SU-DHL-6 (cell line): ENCODE results near the gene ARL17A.
"Not testable (repeated sequence)": the region's sequence is repeated elsewhere in the genome, so short reads cannot be mapped to it uniquely, and the experiment has no call there.

ENCODE experiments used
- EZH2phosphoT487 ChIP-seq: fragments of 200-600 bp; sonication (generic), shearing (Covaris generic); conservative IDR thresholded peaks from 2 replicates; pipeline ENCODE4 v1.6.1; 2018; ENCODE audit warnings: mild to moderate bottlenecking, antibody characterized with exemption, low read length, moderate library complexity, mixed read lengths
- TF ChIP-seq, protein P1 (sequence below): fragments of 200-600 bp; sonication (generic); IDR thresholded peaks from one replicate; pipeline ENCODE4 v1.5.1; 2017; ENCODE audit warnings: antibody characterized with exemption, mild to moderate bottlenecking, low read length, moderate library complexity; ENCODE audit not compliant: insufficient read depth, poor library complexity, severe bottlenecking

DNA sequence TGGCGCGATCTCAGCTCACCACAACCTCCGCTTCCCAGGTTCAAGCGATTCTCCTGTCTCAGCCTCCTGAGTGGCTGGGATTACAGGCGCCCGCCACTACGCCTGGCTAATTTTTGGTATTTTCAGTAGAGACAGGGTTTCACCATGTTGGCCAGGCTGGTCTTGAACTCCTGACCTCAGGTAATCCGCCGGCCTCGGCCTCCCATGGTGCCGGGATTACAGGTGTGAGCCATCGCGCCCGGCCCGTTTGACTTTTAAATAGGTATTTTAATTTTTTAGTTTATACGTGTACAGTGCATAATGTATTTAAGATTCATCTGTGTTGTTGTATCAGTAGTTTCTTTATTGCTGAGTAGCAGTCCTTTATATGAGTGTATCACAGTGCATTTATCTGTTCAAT, 87.5 kb downstream of the ARL17A start:
- TF ChIP-seq, protein P1, sequence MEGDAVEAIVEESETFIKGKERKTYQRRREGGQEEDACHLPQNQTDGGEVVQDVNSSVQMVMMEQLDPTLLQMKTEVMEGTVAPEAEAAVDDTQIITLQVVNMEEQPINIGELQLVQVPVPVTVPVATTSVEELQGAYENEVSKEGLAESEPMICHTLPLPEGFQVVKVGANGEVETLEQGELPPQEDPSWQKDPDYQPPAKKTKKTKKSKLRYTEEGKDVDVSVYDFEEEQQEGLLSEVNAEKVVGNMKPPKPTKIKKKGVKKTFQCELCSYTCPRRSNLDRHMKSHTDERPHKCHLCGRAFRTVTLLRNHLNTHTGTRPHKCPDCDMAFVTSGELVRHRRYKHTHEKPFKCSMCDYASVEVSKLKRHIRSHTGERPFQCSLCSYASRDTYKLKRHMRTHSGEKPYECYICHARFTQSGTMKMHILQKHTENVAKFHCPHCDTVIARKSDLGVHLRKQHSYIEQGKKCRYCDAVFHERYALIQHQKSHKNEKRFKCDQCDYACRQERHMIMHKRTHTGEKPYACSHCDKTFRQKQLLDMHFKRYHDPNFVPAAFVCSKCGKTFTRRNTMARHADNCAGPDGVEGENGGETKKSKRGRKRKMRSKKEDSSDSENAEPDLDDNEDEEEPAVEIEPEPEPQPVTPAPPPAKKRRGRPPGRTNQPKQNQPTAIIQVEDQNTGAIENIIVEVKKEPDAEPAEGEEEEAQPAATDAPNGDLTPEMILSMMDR: not testable (repeated sequence)
- TF ChIP-seq EZH2phosphoT487: not testable (repeated sequence)
